SU-DHL-6 (cell line): ENCODE measurements around the gene CHIC2.

Experiments used
- EZH2phosphoT487 ChIP-seq: fragments of 200-600 bp; sonication (generic), shearing (Covaris generic); conservative IDR thresholded peaks from 2 replicates; pipeline ENCODE4 v1.6.1; 2018; ENCODE audit warnings: mild to moderate bottlenecking, antibody characterized with exemption, low read length, moderate library complexity, mixed read lengths
- TF ChIP-seq, protein P1 (sequence below): fragments of 200-600 bp; sonication (generic); IDR thresholded peaks from one replicate; pipeline ENCODE4 v1.5.1; 2017; ENCODE audit warnings: antibody characterized with exemption, mild to moderate bottlenecking, low read length, moderate library complexity; ENCODE audit not compliant: insufficient read depth, poor library complexity, severe bottlenecking

DNA sequence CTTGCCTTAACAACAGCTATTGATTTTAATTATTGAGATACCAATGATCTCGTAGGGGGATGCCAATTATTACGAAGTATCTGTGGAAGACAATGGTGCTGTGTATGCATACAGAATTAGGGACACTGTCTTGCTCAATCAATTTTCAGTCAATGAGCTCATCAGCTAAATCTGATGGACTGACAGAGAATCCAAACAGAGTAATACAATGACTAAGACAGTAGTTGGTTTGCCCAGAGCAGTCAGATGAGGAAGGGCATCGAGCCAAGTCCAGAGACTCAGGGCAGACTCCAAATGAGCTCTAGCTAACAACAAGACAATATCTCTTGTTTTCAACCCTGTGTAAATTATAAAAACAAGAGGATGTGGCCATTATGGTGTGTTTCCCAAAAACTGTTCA lies 20.9 kb upstream of the CHIC2 start:
- TF ChIP-seq, protein P1, sequence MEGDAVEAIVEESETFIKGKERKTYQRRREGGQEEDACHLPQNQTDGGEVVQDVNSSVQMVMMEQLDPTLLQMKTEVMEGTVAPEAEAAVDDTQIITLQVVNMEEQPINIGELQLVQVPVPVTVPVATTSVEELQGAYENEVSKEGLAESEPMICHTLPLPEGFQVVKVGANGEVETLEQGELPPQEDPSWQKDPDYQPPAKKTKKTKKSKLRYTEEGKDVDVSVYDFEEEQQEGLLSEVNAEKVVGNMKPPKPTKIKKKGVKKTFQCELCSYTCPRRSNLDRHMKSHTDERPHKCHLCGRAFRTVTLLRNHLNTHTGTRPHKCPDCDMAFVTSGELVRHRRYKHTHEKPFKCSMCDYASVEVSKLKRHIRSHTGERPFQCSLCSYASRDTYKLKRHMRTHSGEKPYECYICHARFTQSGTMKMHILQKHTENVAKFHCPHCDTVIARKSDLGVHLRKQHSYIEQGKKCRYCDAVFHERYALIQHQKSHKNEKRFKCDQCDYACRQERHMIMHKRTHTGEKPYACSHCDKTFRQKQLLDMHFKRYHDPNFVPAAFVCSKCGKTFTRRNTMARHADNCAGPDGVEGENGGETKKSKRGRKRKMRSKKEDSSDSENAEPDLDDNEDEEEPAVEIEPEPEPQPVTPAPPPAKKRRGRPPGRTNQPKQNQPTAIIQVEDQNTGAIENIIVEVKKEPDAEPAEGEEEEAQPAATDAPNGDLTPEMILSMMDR: no peak
- TF ChIP-seq EZH2phosphoT487: no peak
